GM10266 (cell line): ENCODE measurements around the gene CHP1.
A peak's percentile ranks its signal among the peaks of the same experiment; 100 is the strongest.
"Not testable (repeated sequence)": the region's sequence is repeated elsewhere in the genome, so short reads cannot be mapped to it uniquely, and the experiment has no call there.

Source experiments
- DNase-seq: peaks from one replicate; pipeline ENCODE4 v3.0.0; 2012; ENCODE audit errors: extremely low spot score
- TF ChIP-seq, protein P1 (sequence below): IDR thresholded peaks from 2 replicates; pipeline ENCODE4 v1.5.1; 2012; ENCODE audit warnings: mild to moderate bottlenecking, low read depth; ENCODE audit not compliant: control insufficient read depth, insufficient read depth; ENCODE audit errors: missing control alignments

Gene CHP1

DNA sequence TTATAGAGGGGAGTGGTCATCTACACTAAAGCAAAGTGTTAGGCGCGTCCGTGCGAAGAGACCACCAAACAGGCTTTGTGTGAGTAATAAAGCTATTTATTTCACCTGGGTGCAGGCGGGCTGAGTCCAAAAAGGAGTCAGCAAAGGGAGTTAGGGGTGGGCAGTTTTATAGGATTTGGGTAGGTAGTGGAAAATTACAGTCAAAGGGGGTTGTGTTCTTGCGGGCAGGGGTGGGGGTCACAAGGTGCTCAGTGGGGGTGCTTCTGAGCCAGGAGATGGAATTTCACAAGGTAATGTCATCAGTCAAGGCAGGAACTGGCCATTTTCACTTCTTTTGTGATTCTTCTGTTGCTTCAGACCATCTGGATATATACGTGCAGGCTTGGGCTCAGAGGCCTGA, 54.2 kb downstream of the CHP1 start:
- TF ChIP-seq, protein P1, sequence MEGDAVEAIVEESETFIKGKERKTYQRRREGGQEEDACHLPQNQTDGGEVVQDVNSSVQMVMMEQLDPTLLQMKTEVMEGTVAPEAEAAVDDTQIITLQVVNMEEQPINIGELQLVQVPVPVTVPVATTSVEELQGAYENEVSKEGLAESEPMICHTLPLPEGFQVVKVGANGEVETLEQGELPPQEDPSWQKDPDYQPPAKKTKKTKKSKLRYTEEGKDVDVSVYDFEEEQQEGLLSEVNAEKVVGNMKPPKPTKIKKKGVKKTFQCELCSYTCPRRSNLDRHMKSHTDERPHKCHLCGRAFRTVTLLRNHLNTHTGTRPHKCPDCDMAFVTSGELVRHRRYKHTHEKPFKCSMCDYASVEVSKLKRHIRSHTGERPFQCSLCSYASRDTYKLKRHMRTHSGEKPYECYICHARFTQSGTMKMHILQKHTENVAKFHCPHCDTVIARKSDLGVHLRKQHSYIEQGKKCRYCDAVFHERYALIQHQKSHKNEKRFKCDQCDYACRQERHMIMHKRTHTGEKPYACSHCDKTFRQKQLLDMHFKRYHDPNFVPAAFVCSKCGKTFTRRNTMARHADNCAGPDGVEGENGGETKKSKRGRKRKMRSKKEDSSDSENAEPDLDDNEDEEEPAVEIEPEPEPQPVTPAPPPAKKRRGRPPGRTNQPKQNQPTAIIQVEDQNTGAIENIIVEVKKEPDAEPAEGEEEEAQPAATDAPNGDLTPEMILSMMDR, result no peak
- DNase-seq, result no peak

DNA sequence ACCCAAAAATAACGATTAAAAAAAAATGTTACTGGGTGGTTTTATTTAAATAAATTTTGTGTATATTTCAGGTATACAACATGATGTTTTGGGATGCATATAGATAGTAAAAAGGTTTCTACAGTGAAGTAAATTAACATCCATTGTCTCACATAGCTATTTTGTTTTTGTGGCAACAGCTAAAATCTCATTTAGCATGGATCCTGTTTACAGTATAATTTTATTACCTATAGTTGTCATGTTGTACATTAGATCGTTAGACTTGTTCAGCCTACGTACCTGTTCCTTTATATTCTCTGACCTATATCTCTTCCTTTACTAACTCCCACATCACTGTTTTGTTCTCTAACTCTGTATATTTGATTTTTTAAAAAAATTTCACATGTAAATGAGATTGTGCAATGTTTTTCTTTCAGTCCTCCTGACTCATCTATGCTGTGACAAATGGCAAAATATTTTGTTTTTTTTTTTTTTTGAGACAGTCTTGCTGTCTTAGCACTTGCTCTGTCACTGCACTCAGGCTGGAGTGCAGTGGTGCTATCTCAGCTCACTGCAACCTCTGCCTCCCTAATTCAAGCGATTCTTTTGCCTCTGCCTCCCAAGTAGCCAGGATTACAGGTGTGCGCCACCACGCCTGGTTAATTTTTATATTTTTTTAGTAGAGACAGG, 55.7 kb downstream of the CHP1 start:
- TF ChIP-seq, protein P1, result no peak
- no peak for DNase-seq

DNA sequence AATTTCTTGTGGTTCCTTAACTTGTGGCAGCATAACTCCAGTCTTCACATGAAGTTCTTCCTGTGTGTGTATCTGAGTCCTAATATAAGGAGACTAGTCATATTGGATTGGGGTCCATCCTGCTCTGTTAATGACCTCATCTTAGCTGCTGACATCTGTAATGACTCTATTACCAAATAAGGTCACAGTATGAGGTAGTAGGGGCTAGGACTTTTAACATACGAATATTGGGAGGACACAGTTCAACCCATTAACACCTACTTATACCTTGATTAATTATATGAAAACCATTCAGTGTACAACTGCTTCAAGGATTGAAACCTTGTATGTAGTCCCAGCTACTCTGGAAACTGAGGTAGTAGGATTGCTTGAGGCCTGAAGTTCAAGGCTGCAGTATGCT, 57.4 kb downstream of the CHP1 start:
- TF ChIP-seq, protein P1, result no peak
- DNase-seq, result no peak

DNA sequence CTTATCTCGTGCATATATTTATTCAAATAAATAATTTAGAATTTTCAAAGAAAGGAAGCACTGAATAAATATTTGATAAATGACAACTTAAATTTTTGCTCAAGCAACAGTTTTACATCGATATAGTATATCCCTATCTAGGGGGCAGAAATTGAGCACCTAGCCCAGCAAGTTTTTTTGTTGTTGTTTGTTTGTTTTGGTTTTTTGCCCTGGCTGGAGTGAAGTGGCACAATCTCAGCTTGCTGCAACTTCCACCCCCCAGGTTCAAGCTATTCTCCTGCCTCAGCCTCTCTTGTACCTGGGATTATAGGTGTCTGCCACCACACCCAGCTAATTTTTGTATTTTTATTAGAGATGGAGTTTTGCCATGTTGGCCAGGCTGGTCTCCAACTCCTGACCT, 58.9 kb downstream of the CHP1 start:
- TF ChIP-seq, protein P1, result no peak
- DNase-seq, result no peak

DNA sequence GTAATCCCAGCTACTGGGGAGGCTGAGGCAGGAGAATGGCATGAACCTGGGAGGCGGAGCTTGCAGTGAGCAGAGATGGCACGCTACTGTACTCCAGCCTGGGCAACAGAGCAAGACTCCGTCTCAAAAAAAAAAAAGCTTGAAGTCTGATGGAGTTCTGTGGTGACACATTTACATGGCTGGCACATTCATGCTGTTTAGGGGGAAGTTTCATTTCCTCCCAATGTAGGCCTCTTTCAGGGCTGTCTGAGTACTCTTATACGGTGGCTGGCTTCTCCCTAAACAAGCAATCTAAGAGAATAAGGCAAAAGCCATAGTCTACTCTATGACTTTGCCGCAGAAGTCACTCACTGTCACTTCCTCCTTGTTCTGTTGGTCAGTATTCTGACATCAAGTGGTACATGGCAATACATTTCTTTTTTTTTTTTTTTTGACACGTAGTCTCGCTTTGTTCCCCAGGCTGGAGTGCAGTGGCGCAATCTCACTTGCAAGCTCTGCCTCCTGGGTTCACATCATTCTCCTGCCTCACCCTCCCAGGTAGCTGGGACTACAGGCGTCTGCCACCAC, 60.1 kb downstream of the CHP1 start:
- TF ChIP-seq, protein P1, result no peak
- DNase-seq, result peak; percentile 36

DNA sequence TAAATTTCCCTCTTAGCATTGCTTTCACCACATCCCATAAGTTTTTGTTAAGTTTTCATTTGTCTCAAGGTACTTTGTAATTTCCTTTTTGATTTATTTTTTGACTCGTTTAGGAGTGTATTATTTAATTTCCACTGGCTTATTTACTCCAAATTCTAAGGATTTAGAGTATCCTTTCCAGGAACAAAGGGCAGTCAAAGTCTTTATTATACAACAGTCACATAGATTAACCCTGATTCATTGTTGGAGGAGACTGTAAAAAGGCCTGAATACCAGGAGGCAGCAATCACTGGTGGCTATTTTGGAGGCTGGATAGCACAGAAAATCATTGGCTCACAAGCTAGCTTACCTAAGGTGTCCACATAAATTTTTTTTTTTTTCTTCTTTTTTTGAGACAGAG, 61.5 kb downstream of the CHP1 start:
- TF ChIP-seq, protein P1, result no peak
- DNase-seq, result no peak

DNA sequence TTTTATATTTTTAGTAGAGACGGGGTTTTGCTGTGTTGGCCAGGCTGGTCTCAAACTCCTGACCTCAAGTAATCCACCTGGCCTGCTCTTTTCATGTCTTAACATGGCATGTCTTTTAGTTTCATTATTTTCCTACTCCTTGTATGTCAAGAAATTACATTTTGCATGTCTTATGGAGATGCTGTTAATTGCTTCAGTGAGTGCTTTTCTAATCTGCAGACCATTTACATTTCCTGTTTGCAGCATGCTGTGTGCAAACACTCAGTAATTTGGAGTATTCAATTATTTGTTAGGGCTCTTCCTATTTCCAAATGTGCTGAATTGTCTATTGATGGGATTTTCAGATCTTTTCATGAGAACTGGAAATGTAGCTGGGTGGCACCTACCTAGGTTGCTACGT, 70.1 kb downstream of the CHP1 start:
- DNase-seq, result not testable (repeated sequence)

DNA sequence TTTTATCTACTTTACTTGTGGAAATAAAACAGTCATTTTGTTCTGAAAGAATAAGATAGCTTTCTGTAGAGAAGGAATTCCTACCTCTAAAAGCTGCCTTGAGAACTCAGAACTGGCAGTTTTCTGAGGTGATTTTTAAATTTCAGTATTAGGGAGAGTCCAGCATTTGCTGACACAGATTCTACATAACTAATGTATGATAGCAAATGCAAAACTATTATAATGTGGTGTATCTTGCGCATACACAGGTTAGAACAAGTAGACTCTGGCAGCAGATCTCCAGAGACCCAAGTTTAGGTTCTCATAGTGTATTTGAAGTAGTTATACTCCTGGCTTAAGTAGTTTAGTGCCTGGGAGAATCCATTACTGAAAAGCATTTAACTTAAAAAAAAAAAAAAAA, 70.5 kb downstream of the CHP1 start:
- TF ChIP-seq, protein P1, result no peak
- DNase-seq, result no peak
